Measurements from ENCODE around the gene STAG1.

DNA sequence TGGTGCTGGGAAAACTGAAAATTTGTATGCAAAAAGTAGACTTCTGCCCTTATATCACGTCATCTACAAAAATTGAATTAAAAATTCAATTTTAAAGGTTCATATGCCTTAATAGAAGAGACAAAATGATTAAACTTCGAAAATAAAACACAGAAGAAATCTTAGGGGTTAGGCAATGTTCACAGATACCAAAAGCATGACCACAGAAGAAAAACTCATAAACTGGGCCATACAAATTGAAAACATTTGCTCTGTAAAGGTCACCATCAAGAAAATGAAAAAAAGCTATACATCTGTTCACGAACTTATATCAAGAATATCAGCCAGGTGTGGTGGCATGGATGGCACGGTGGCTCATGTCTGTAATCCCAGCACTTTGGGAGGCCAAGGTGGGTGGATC lies 257.0 kb downstream of the STAG1 start:
- TF ChIP-seq POLR2A (IDR thresholded peaks at IDR 0.05), result no peak
- TF ChIP-seq, protein P1, sequence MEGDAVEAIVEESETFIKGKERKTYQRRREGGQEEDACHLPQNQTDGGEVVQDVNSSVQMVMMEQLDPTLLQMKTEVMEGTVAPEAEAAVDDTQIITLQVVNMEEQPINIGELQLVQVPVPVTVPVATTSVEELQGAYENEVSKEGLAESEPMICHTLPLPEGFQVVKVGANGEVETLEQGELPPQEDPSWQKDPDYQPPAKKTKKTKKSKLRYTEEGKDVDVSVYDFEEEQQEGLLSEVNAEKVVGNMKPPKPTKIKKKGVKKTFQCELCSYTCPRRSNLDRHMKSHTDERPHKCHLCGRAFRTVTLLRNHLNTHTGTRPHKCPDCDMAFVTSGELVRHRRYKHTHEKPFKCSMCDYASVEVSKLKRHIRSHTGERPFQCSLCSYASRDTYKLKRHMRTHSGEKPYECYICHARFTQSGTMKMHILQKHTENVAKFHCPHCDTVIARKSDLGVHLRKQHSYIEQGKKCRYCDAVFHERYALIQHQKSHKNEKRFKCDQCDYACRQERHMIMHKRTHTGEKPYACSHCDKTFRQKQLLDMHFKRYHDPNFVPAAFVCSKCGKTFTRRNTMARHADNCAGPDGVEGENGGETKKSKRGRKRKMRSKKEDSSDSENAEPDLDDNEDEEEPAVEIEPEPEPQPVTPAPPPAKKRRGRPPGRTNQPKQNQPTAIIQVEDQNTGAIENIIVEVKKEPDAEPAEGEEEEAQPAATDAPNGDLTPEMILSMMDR (IDR thresholded peaks at IDR 0.05), result no peak
